ENCODE results near the gene FNDC3B. TPM values are rescaled to one million over a fixed set of nuclear protein-coding genes. Genes with fewer than 3 reads are reported as not detected.

FNDC3B gene
- total RNA-seq, 1 experiment from 2014 or later = 173 TPM

DNA sequence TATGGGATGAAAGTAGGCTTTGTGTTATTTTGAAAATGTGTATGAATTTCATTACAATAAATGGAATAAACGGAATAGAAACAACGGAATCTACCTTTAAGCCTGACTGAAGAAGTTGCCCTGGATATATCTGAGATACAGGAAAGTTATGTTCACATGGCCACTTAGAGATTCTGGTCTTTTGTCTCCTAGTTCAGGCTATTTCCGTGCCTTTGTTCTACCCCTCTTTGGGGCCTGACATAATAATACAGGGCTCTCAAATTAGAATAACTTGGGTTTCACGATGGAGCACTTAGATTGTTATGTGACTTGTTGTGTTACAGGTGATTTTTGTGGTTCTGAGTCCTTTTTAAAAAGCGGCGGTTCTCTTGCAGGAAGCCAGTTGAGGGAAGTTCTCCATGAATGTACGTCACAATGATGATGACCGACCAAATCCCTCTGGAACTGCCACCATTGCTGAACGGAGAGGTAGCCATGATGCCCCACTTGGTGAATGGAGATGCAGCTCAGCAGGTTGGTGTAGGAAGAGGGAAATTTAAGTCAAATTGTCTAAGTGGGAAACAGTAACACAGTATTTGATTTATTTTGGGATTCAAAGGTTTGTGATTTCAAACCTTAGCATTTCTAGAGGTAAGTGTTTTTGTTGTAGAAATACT lies 72.8 kb downstream of the FNDC3B start:
- BruUV-seq (replicated peaks) = no TSS peak
- H3K4me1 ChIP-seq (ENCODE audit: control insufficient read depth, insufficient read depth, low read length) = peaks cover 19% of the 10 kb centered on the region
- 0 out of 2 replicates have a peak overlapping the region, but pooled peaks have one; percentile 9 for H3K27ac ChIP-seq (ENCODE audit: low read length)
- ATAC-seq = no peak
- TF ChIP-seq, protein P1, sequence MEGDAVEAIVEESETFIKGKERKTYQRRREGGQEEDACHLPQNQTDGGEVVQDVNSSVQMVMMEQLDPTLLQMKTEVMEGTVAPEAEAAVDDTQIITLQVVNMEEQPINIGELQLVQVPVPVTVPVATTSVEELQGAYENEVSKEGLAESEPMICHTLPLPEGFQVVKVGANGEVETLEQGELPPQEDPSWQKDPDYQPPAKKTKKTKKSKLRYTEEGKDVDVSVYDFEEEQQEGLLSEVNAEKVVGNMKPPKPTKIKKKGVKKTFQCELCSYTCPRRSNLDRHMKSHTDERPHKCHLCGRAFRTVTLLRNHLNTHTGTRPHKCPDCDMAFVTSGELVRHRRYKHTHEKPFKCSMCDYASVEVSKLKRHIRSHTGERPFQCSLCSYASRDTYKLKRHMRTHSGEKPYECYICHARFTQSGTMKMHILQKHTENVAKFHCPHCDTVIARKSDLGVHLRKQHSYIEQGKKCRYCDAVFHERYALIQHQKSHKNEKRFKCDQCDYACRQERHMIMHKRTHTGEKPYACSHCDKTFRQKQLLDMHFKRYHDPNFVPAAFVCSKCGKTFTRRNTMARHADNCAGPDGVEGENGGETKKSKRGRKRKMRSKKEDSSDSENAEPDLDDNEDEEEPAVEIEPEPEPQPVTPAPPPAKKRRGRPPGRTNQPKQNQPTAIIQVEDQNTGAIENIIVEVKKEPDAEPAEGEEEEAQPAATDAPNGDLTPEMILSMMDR (IDR thresholded peaks at IDR 0.05) = no peak
- TF ChIP-seq SIN3A (IDR thresholded peaks at IDR 0.05; ENCODE audit: borderline replicate concordance, insufficient read depth, low read depth, low read length) (no peak), POLR2AphosphoS5 (IDR thresholded peaks at IDR 0.05; ENCODE audit: low read depth, low read length) (no peak), TCF7L2 (IDR thresholded peaks at IDR 0.05; ENCODE audit: low read depth, low read length) (no peak)
- TF ChIP-seq, protein P2, sequence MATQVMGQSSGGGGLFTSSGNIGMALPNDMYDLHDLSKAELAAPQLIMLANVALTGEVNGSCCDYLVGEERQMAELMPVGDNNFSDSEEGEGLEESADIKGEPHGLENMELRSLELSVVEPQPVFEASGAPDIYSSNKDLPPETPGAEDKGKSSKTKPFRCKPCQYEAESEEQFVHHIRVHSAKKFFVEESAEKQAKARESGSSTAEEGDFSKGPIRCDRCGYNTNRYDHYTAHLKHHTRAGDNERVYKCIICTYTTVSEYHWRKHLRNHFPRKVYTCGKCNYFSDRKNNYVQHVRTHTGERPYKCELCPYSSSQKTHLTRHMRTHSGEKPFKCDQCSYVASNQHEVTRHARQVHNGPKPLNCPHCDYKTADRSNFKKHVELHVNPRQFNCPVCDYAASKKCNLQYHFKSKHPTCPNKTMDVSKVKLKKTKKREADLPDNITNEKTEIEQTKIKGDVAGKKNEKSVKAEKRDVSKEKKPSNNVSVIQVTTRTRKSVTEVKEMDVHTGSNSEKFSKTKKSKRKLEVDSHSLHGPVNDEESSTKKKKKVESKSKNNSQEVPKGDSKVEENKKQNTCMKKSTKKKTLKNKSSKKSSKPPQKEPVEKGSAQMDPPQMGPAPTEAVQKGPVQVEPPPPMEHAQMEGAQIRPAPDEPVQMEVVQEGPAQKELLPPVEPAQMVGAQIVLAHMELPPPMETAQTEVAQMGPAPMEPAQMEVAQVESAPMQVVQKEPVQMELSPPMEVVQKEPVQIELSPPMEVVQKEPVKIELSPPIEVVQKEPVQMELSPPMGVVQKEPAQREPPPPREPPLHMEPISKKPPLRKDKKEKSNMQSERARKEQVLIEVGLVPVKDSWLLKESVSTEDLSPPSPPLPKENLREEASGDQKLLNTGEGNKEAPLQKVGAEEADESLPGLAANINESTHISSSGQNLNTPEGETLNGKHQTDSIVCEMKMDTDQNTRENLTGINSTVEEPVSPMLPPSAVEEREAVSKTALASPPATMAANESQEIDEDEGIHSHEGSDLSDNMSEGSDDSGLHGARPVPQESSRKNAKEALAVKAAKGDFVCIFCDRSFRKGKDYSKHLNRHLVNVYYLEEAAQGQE (IDR thresholded peaks at IDR 0.05; ENCODE audit: insufficient read depth in 1 of 2, low read depth in 2 of 2, low read length in 1 of 2) = no peak
- H3K4me3 ChIP-seq (ENCODE audit: low read depth in 2 of 2, low read length in 2 of 2) = no peak overlapping the region
- ChIA-PET POLR2A (no interaction called here), CTCF (no interaction called here)
- peaks cover 12% of the 10 kb centered on the region; the same call in 1 of the 2 replicates for H3K36me3 ChIP-seq (ENCODE audit: control insufficient read depth, insufficient read depth, low read length)
- H3K9me3 ChIP-seq (ENCODE audit: control insufficient read depth, insufficient read depth, low read depth, low read length) = no peaks in the 10 kb centered on the region
- no peak for DNase-seq (ENCODE audit: low read depth, low spot score)
- H3K27me3 ChIP-seq (ENCODE audit: control insufficient read depth, insufficient read depth, low read length) = no peaks in the 10 kb centered on the region
- in situ Hi-C loops (cut with HindIII; ENCODE audit: low pct_unique_long_range_greater_than_20kb, low sequenced_read_pairs) (no loop called here), intact Hi-C loops (cut with micrococcal nuclease; ENCODE audit: unreplicated experiment) (no loop called here)

DNA sequence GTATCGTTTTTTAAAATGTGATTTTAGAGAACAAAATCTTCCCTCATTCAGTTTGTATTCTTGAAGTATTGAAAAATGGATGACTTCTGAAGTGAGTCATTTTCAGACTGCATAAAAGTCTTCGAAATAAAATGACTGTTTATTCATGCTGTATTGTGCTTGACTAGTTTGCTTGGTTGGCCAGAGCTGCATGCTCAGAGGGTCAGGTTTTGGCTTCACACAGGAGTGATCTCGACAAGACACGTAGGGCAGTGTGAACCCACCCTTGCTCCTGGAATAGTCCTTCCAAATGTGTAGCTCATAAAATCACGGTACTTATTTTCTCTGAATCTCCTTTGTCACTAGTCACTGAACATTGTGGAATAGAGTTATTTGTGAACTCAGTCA lies 73.3 kb downstream of the FNDC3B start:
- BruUV-seq (replicated peaks) = TSS peak; percentile 2
- Histone ChIP-seq H3K4me3 (ENCODE audit: low read depth in 2 of 2, low read length in 2 of 2) (no peak overlapping the region), H3K27ac (ENCODE audit: low read length) (no peak overlapping the region; the same call in 1 of the 2 replicates), H3K27me3 (ENCODE audit: control insufficient read depth, insufficient read depth, low read length) (no peaks in the 10 kb centered on the region), H3K9me3 (ENCODE audit: control insufficient read depth, insufficient read depth, low read depth, low read length) (no peaks in the 10 kb centered on the region), H3K4me1 (ENCODE audit: control insufficient read depth, insufficient read depth, low read length) (peaks cover 19% of the 10 kb centered on the region), H3K36me3 (ENCODE audit: control insufficient read depth, insufficient read depth, low read length) (peaks cover 12% of the 10 kb centered on the region; the same call in 1 of the 2 replicates)
- DNase-seq (ENCODE audit: low read depth, low spot score) = no peak
- CTCF ChIA-PET = no interaction called here
- intact Hi-C loops (cut with micrococcal nuclease; ENCODE audit: unreplicated experiment) = no loop called here
- POLR2A ChIA-PET = no interaction called here
- TF ChIP-seq TCF7L2 (IDR thresholded peaks at IDR 0.05; ENCODE audit: low read depth, low read length) (no peak), POLR2AphosphoS5 (IDR thresholded peaks at IDR 0.05; ENCODE audit: low read depth, low read length) (no peak), SIN3A (IDR thresholded peaks at IDR 0.05; ENCODE audit: borderline replicate concordance, insufficient read depth, low read depth, low read length) (no peak)
- TF ChIP-seq, protein P1 (IDR thresholded peaks at IDR 0.05) = no peak
- TF ChIP-seq, protein P2 (IDR thresholded peaks at IDR 0.05; ENCODE audit: insufficient read depth in 1 of 2, low read depth in 2 of 2, low read length in 1 of 2) = no peak
- in situ Hi-C loops (cut with HindIII; ENCODE audit: low pct_unique_long_range_greater_than_20kb, low sequenced_read_pairs) = no loop called here
- no peak for ATAC-seq
